ENCODE measurements around the gene PSORS1C1.
"Not testable (repeated sequence)": the region's sequence is repeated elsewhere in the genome, so short reads cannot be mapped to it uniquely, and the experiment has no call there.

PSORS1C1 gene

DNA sequence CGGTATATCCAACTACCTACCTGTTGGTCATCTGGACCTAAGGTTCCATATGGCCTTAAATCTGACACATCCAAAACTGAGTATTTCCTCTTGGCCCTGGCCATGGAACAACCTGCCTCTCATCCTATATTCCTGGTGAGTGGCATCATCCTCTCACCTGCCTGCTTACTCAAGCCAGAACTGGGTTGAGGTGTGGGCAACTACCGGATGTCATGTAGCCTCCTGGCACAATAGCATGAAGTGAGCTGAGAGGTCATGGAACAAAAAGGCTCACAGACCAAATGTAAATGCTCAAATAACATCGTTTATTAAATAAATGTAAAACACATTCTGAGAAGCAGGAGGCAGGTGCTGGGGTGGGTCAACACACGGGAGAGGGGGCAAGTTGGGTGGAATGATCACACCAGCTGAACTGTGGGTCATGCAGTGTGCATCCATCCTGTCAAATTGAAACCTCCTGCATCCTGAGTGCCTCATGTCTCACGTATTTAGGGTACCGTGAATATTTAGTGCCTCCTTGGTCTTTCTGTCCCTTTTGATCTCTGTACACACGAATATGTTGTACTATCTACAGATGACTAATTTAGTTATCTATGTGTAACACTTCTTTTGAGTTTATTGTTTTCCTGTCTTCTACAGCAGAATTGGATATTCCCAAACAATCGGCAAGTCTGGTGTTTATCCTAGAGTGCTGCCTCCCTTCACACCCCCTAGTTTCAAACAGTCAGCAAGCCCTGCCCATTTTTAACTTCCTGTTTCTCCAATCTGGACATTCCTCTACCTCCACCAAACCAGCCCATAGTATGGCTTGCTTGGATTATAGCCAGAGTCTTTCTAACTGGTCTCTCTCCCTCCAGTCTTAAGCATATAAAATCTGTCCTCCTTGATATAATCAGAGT lies 63.8 kb downstream of the PSORS1C1 start:
- DNase-seq: no peak

DNA sequence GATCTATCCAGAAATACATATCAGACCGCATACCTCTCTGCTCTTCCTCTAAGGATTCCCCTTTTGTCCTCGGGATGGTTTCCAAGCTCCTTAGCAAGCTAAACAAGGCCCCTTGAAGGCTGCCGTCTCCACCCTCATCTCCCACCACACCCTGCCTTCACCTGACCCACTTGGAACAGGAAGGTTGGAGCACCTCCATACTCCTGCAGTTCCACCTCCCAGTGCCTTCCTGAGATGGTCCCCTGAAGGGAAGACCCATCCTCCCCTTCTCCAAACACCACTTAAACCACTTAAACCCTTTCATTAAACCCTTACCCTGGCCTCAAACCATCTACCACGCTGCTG lies 64.4 kb downstream of the PSORS1C1 start:
- no peak for DNase-seq

DNA sequence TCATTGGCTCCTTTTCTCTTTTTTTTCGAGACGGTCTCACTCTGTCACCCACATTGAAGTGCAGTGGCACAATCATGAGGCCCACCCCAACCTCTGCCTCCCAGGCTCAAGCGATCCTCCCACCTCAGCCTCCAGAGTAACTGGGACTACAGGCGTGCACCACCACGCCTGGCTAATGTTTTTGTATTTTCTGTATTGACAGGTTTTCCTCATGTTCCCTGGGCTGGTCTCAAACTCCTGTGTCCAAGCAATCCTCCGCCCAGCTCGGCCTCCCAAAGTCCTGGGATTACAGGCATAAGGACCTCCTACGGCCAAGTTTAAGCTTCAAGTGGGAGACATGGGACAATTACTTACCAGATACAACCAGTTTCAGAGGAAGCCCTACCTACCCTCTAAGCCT lies 65.3 kb downstream of the PSORS1C1 start:
- DNase-seq: no peak

DNA sequence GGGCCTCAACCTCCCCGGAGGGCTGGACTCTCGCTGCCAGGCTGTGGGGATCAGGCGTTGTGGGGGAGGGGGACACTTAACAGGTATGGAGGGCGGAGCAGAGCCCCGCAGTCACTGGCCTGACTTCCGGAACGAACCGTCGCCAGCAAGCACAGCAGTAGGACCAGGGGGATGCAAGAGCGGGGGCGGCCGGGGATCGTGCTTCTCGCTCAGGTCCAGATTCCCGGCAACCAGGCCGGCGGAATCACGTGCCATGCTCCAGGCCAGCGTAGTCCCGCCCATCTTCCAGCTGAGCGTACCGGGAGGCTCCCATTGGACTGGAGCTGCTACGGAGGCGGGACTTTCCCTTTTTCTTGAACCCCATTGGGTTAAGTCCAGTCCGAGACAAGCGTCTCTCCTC lies 65.9 kb downstream of the PSORS1C1 start:
- peak; percentile 37 for DNase-seq

DNA sequence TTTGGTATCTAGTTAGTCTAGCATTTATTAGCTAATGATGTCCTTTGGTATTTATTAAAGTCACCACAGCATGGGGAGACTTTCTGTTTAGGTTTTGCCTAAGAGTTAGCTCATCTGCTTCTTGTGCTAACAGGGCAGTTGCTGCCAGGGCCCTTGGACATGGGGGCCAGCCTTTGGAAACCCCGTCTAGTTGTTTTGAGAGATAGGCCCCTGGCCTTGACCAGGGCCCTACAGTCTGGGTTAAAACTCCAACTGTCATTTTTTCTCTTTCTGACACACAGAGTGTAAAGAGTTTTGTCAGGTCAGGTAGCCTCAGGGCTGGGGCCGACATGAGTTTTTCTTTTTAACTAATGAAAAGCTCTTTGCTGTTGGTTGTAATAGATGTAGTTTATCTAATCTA lies 68.7 kb downstream of the PSORS1C1 start:
- DNase-seq: not testable (repeated sequence)

DNA sequence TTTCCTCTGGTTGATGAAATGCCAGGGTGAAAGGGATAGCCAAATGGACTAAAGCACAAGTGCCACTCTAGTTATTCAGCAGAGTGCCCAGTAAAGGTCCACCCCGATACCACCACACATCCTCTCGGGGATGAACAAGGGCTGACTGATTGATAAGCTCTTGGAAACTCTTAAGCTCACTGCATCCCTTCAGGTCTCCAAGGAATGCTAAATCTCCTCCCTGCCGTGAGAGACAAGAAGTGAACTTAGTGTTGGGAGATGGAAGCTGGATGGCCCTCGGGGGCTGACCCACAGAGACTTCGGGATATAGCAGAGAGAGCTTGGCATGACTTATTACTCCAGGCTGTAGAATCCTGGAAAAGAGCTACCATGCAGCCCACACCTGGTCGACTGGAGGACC lies 69.3 kb downstream of the PSORS1C1 start:
- not testable (repeated sequence) for DNase-seq

DNA sequence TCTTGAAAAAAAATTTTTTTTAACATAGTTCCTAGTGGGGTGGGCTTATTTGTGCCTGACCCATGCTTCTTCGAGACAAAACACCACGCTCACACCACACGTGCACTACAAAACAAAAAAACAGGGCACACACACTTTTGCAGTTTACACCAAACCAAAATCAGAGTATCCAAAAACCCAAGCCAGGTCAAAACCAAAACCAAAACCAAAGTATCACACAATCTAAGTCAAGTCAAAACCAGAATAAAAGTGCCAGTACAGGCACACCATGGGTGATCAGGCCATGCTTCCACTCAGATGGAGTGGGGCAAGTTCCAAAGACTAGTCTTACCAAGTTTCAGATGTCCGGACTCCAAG lies 71.1 kb downstream of the PSORS1C1 start:
- not testable (repeated sequence) for DNase-seq

DNA sequence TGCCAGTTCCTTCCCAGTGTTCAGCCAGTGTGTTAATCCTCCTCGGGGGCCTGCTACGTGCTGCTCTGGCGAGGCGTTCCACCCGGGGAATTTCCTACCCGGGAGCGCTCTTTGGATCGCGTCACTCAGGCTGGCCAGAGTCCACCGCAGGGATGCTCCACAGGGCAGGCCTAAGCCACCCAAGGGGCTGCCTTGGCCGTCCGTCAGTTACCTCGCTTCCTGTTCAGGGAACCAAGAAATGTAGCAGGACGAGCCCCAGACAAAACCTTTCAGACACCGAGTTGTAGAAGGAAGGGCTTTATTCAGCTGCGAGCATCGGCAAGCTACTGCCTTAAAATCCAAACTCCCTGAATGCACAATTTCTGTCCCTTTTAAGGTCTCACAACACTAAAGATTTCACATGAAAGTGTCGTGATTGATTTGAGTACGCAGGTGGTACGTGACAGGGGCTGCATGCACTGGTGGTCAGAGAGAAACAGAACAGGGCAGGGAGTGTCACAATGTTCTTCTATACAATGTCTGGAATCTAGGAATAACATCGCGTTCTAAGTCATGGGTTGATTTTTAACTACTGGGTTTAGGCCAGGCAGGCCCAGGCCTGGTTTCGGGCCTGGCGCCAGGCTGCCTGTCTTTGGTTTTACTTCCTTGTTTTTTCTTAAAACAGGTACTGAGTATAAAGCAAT lies 71.6 kb downstream of the PSORS1C1 start:
- DNase-seq: peak; percentile 21

DNA sequence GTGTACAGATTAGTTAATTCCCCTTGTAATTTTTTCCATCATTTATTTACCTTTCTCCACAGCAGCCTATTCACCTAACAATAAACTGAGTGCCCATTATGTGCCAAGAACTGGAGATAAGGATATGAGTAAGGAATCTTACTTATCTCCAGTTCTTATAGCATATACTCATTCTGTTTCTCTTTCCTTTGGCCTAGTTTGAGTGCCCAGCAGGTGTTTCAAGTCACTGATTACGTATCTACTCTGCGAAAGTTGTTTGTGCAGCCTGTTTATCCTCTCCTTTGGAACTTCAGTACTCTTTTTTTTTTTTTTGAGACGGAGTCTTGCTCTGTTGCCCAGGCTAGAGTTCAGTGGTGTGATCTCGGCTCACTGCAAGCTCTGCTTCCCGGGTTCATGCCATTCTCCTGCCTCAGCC lies 73.2 kb downstream of the PSORS1C1 start:
- no peak for DNase-seq

DNA sequence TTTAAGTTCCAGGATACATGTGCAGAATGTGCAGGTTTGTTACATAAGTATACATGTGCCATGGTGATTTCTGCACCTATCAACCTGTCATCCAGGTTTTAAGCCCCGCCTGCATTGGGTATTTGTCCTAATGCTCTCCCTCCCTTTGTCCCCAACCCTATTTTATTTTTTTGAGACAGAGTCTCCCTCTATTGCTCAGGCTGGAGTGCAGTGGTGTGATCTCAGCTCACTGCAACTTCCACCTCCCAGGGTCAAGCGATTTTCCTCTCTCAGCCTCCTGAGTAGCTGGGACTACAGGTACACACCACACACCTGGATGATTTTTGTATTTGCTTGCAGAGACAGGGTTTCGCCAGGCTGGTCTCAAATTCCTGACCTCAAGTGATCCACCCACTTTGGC lies 74.6 kb downstream of the PSORS1C1 start:
- DNase-seq: not testable (repeated sequence)
